Activated CD4-positive, CD25-positive, alpha-beta regulatory T cell treated with anti-CD3 and anti-CD28 coated beads, Interleukin-2, amount 50 U/mL, for 24 hours (primary cell): ENCODE data around the gene KRTAP10-8.
"Not testable (repeated sequence)": the region's sequence is repeated elsewhere in the genome, so short reads cannot be mapped to it uniquely, and the experiment has no call there.

Experiments
- ATAC-seq, 2 donors: fragments of 150-1000 bp; cut with Tn5 transposase; one replicate each; pipeline ENCODE4 v1.10.0; 2021; ENCODE audit warnings: mild to moderate bottlenecking in 1 of 2, moderate library complexity in 1 of 2

The KRTAP10-8 gene

GRCh38 chr21:44599264-44600029 lies 12.4 kb upstream of the KRTAP10-8 start:
- no peak for ATAC-seq

GRCh38 chr21:44600118-44600978 lies 11.5 kb upstream of the KRTAP10-8 start, which contains the start of gene KRTAP10-7:
TSS of gene KRTAP10-7 (plus strand) at chr21:44600597. CDS start at chr21:44600622, 25 bp downstream.
- ATAC-seq = not testable (repeated sequence)

DNA sequence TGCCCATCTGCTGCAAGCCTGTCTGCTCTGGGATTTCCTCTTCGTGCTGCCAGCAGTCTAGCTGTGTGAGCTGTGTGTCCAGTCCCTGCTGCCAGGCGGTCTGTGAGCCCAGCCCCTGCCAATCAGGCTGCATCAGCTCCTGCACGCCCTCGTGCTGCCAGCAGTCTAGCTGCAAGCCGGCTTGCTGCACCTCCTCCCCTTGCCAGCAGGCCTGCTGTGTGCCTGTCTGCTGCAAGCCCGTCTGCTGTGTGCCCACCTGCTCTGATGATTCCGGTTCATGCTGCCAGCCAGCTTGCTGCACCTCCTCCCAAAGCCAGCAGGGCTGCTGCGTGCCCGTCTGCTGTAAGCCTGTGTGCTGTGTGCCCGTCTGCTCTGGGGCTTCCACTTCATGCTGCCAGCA lies 10.8 kb upstream of the KRTAP10-8 start:
- ATAC-seq = not testable (repeated sequence)

- no peak for ATAC-seq
These were observed 10.1 kb upstream of the KRTAP10-8 start for GRCh38 chr21:44601596-44602462.

DNA sequence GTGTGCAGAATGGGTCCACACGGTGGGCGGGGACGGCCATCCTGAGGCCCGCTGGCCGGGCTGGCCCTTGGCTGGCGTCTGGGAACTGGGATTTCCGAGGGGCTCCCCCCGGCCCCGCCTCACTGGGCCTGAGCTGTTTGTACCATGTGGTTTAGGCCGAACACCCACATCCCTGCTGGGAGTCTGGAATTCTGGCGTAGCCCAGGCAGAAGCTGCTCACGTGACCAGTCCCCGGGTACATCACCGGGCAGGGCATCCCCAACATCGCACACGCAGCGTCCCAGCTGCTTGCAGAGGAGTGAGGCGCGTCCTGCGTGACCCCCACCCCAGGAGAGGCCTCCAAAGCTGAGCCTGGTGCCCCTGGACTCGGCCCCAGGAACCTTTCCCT lies 9.4 kb upstream of the KRTAP10-8 start:
- ATAC-seq = no peak

DNA sequence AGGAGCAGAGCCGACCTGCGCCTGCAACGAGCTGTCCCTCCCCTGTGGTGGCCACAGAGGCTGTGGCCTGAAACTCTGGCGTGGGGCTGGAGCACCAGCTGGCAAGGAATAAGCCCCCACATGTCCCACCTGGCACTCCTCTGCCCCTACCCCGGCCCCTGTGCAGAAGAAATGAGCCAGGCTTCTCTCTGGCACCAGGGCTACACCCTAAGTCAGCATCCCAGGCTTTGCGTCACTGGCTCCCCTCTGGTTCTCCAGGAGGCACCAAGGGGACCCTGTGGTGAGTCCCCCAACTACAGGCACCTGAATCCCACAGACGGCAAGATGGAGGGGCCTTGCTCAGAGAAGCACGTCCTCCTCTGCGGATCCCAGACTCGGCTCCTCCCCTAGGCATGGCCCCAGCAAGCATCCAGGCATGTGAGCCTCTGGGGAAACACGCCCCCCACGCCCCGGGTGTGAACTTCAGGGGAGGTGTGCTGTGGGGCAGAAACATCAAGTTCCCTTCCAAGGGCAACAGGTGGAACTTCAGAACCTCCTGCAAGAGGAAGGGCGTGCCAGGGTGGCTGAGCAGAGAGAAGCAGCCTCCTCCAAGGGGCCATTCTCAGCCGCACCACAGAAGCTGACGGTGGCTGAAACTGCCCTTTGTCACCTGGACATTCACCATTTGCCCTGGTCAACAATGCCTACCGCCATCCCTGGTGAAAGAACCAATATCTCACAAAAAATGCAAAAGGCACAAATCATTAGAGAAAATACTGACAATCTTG lies 8.6 kb upstream of the KRTAP10-8 start:
- no peak for ATAC-seq

- no peak for ATAC-seq
These were observed 8.0 kb upstream of the KRTAP10-8 start for GRCh38 chr21:44603911-44604310.

- ATAC-seq = no peak
These were observed 5.4 kb upstream of the KRTAP10-8 start for GRCh38 chr21:44606495-44606894.

DNA sequence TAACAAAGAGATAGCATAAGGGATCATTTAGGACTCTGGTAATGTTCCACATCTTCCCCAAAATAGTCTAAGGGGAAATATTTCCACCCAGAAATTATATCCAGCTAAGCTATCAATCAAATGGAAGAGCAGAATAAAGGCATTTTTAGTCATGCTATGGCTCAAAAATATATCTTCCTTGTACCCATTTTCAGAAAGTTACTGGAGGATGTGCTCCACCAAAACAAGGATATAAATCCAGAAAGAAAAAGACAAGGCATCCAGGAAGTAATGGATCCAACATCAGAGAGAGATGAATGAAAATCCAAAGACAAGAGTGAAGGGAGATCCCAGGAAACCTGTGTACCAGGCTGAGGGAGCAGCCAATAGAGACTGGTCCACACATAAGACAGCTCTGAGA lies 2.7 kb upstream of the KRTAP10-8 start:
- no peak for ATAC-seq

DNA sequence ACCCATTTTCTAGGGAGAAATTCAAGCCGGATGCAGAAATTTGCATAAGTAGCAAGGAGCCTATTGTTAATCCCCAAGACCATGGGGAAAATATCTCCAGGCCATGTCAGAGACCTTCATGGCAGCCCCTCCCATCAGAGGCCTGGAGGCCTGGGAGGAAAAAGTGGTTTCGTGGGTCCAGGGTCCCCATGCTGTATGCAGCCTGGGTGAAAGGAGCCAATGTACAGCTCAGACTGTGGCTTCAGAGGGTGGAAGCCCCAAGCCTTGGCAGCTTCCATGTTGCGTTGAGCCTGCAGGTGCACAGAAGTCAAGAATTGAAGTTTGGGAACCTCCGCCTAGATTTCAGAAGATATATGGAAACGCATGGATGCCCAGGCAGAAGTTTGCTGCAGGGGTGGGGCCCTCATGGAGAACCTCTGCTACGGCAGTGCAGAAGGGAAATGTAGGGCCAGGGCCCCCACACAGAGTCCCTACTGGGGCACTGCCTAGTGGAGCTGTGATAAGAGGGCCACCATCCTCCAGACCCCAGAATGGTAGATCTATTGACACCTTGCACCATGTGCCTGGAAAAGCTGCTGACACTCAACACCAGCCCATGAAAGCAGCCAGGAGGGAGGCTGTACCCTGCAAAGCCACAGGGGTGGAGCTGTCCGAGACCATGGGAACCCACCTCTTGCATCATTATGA lies 1.6 kb upstream of the KRTAP10-8 start:
- ATAC-seq = not testable (repeated sequence)

- no peak for ATAC-seq
These were observed 328 bp upstream of the KRTAP10-8 start for GRCh38 chr21:44611551-44611950.

GRCh38 chr21:44612669-44613229 lies 870 bp downstream of the KRTAP10-8 start:
- no peak for ATAC-seq

DNA sequence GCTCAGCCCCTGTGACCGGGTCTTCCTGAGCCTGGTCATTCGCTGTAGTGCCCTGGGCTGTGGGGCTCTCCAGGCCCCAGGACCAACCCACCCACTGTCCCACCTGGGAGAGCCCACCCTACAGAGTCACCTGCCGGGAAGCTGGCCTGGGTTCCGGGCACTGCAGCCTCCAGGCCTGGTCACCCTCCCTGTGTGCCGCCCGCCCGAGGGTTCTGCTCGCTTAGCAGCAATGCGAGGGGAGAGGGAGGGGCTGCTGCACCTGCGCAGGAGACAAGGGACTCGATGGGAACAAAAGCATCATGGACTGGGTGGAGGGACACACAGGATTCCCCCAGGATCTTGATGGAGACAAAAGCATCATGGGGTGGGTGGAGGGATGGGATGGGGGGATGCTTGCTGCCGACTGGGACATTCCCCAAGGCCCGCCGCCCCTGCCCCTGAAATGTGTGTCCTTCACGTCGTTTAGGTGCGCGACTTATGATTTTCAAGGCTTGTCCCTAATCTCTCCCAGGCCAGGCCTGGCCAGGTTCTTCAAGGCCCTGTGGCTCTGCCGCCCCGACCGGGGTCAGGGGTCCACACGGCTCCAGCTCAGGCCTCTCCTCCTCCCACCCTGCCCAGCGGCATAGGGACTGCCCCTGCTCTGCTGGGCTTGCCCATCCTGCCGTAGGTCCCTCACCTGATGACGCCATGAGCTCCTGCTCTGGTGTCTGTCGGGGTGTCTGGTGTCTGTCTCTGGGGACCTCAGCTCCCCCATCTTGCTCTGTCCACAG lies 1.7 kb downstream of the KRTAP10-8 start:
- ATAC-seq = no peak

DNA sequence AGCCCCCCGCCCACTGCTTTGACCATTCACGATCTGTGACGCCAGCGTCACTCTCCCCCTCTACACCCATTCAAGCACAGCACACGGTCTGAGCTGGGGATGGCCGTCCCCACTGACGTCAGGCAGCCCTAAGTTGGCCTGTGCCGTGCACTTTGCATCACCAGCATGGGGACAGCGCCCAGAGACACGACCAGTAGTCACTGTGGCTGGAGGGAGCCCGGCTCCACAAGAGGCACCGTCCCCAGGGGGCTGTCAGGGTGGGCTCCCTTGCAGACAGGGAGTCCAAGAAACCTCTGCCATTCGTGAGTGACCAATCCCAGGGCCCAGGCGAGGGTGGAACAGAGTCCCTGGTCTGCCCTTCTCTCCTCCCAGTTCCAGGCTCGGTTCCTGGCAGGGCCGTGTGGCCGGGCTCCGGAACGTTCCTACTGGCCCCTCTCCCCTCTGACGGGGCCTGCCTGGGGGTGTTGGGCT lies 2.3 kb downstream of the KRTAP10-8 start:
- no peak for ATAC-seq

DNA sequence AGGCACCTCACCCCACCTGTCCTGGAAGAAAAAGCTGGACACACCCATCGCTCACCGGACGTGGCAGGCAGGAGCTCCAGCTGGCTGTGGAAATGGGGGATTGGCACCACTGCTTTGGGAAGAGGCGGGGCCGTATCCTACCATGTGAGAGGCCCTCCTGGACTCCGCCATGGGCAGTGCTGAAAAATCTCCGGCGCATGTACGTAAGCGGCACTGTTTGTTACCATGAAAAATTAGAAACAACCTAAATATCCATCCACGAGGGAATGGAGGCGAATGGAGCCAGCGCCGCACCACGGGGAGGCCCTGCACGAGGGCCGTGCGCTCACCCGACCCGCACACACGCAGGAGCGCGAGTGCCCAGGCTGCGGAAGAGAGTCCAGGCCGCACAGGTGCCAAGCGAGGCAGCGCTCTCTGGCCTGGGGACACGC lies 3.1 kb downstream of the KRTAP10-8 start:
- ATAC-seq = no peak

DNA sequence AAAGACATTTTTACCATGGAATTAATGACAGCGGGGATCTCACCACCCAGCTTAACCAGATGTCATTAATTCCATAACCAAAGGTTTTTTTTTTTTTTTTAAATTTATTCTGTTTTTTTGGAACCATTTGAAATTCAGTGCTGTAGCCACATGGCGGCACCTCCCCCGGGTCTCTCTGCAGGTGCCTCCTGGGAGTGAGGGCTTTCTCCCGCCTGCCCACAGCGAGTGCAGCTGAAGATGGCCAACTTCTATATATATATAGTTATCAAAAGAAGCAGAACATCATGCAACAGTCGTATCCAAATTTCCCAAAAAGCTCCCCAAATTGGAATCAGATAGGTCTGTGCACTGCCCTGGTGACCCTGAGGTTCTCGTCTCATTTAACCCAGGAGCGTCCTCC lies 3.6 kb downstream of the KRTAP10-8 start:
- ATAC-seq = no peak

DNA sequence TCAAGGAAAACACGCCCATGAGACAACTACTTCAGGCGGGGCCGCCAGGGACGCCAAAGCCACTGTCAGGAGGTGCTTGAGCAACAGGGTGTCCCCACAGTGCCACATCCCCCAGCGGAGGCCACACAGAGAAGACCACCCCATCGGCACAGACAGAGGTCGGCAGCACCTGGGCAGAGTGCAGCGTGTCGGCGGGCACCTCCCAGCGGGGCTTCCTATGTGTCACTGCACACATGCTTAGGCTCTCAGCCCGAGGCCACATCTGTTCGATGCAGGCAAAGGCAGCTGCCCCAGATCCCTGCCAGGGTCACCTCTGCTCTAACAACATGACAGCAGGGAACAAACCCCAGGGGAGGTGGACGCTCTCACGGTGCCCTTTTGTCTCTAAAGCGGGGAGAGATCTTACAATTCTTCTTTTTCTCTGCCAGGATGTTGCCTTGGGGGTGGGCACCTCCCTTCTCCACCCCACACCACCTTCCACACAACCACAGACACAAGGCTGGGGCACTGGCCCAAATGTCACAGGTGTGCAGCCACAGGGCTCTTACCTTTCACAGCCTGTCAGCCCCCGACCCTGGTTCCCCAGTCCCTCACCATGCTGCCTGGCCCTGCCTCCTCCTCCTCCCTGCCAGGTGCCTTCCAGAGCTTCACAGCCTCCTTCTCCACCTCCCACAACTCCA lies 4.2 kb downstream of the KRTAP10-8 start:
- ATAC-seq = no peak

DNA sequence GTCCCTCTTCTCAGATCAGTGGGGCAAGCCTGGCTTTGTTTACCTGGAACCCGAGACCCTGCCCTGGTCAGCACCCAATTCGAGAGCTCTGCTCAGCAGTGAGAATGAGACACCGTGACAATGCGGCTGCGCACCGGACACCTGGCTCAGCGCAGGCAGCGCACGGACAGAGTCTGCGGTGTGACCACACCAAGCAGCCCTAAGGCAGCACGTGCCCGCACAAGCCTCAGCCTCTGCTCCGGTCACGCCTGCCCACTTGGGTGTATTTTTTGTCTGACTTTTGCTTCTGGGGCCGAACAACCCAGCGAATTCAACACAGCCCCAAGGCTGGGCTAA lies 4.7 kb downstream of the KRTAP10-8 start:
- ATAC-seq = no peak

GRCh38 chr21:44617071-44617501 lies 5.2 kb downstream of the KRTAP10-8 start:
- no peak for ATAC-seq

DNA sequence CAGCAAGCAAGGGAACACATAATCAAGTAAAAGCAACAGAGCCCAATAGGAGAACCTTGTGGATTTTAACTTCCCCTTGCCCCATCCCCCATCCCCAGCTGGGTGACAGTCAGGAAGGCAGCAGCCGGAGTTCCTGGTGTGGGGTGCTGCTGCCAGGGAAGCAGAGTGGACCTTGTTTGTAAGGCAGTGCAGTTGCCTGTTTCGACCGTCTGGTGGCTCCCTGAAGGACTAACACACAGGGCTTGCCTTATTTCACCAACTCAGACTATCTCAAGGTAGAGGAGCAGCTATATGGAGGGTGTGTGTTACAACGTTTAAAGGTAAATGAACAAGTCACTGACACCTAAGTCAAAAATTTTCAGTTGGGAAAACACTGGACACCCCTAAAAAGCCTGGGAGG lies 6.6 kb downstream of the KRTAP10-8 start:
- ATAC-seq = peak; percentile 17 to 31
